Medulla oblongata (tissue), 1 donor: ENCODE measurements around the gene HTR1D.
"Not testable (repeated sequence)": the region's sequence is repeated elsewhere in the genome, so short reads cannot be mapped to it uniquely, and the experiment has no call there.

Source experiments
- DNase-seq: peaks from one replicate; pipeline ENCODE4 v3.0.0-alpha.2; 2015; ENCODE audit errors: extremely low spot score

Gene HTR1D

GRCh38 chr1:23216771-23217420, 406 bp downstream of the HTR1D start:
- DNase-seq: no peak

GRCh38 chr1:23215751-23216449, 1.4 kb downstream of the HTR1D start:
- no peak for DNase-seq

DNA sequence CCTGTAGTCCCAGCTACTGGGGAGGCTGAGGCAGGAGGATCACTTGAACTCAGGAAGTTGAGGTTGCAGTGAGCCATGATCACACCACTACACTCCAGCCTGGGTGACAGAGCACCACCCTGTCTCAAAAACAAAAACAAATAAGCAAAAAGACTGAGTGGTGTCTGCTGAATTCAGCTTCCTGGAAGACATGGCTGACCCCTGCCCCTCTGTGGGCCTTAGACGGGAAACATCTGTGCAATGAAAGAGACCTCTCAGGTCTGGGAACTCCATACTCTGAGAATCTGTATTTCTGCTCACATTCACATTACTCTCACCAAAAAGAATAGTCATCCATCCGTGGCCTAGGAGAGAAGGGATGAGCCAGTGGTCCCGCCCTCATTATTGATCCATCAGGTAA, 2.0 kb downstream of the HTR1D start:
- DNase-seq: no peak

DNA sequence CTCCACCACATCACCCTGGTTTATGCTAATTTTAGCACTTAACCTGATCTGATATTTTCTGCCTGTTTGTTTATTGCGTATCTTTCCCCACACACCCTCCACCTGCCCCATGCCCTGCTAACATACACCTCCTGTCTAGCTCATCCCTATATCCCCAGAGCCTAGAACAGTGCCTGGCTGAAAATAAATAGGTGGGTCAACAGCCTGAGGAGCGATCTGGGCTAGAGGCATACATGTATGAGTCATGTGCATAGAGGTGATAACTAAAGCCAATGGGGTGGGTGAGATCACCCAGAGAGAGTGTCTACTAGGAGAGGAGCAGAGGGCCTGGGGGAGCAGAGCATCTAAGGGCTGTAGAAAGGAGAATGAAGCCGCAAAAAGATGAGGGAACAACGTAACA, 2.7 kb downstream of the HTR1D start:
- DNase-seq: no peak

- no peak for DNase-seq
Measured at GRCh38 chr1:23211955-23212354, 5.3 kb downstream of the HTR1D start.

DNA sequence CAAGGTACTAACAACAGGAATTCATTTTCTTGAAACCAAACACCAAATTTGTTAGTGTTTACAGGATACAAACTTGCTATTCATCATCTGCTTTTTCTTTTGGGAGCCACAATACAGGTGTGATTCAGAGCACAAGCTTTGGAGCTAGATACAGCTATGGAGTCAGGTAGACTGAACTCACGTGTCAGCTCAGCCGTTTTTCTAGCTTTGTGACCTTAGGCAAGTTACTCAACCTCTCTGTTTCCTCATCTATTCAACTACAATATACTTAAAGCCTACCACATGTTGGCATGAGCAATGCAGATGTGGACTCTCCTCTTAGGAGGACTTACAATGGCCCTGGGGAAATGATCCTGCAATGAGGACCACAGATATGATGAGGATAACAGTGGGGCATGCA, 6.3 kb downstream of the HTR1D start:
- no peak for DNase-seq

DNA sequence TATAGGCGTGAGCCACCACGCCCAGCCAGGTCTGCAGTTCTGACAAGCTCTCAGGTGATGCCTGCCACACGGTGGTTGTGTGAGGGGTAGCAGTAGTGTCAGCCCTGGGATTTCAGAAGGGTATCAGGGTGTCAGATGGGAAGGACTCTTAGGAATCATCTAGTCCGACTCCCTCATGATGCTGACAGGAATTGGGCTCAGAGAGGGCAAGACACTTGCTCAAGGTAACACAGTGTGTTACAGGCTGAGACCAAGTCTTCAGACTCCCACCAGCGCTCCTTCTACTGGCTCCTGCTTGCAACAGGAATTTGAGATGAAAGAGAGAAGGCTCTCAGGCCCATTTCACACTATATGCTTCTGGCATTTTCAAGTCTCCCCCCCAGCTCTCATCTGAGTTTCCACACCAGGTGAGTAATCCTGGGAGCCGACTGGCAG, 6.9 kb downstream of the HTR1D start:
- no peak for DNase-seq

DNA sequence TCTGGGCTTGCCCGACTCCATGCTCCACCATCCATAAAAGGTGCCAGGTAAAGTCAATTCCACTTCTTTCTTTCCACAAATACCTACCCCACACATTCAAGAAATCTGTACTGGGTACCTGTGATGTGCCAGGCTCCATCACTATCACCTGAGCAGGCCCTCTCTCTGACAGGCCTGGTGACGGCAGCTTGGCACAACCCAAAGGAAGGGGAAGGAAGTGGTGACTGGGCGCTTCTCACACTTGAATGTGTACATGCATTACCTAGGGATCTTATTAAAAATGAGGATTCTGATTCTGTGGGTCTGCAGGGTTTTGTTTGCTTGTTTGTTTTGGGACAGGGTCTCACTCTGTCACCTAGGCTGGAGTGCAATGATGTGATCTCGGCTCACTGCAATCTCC, 7.5 kb downstream of the HTR1D start:
- no peak for DNase-seq

DNA sequence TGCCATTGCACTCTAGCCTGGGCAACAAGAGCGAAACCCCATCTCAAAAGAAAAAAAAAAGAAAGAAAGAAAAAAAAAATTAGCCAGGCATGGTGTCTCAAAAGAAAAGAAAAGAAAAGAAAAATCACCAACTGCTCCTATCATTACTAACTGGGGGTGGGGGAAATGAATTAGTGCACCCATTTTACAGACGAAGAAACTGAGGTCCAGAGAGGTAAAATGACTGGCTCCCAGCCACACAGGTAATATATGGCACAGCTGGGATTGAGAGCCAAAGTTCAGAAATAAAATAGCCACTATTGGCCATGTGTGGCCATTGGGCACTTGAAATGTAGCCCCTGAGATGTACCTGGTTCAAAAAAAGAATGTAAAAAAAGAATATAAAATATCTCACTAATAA, 8.8 kb downstream of the HTR1D start:
- no peak for DNase-seq

- DNase-seq: not testable (repeated sequence)
Measured at GRCh38 chr1:23207733-23208132, 9.6 kb downstream of the HTR1D start.

DNA sequence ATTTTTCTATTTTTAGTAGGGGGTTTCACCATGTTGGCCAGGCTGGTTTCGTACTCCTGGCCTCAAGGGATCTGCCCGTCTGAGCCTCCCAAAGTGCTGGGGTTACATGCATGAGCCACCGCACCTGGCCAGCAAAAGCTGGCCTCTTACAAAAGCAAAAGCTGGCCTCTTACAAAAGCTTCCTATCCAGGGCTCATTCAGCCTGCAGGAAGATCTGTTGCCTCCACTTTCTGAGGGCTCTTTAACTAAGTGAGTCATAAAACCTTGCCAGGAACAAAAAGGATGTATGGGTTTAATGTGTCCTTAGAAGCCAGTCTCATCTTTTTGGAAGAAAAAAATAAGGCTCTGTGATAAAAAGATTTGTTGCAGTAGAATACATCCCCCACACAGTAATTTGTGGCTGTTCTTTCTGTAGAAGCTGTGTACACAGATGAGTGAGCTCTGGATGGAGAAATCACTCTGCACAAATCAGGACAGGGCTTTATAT, 15.0 kb downstream of the HTR1D start:
- no peak for DNase-seq

GRCh38 chr1:23200883-23201282, 16.4 kb downstream of the HTR1D start:
- no peak for DNase-seq

- no peak for DNase-seq
Measured at GRCh38 chr1:23198373-23198772, 18.9 kb downstream of the HTR1D start.

DNA sequence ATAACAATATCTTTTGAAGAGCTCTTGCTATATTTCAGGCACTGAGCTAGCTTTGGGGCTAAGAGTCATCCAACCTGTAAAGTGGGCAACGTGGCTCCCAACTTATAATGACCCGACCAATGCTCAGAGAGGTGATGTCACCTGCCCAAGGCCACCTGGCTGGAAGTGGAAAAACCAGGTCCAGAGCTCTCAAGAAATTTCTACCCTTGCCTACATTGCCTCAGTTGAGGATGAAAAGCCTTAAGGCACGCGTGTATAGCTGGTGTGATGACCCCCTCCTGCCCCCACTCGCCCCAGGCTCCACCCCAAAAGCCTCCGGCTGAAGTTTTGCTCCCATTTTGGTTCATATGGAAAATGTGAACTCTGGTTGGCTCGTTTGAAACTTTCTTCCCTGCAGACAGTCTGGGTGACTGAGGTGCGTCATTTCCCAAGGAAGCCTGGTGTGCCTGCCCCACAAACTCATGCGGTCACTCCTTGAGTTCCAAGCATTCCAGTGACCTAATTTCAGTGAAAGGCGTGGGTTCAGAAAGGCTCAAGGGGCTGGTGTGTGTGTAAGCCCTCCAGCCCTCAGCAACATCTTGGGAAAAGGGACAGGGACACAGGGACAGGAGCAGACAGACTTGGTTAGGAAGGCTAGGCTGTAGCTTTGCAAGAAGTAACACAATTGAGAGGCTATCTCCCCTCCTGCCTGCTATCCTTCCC, 20.5 kb downstream of the HTR1D start:
- DNase-seq: no peak

DNA sequence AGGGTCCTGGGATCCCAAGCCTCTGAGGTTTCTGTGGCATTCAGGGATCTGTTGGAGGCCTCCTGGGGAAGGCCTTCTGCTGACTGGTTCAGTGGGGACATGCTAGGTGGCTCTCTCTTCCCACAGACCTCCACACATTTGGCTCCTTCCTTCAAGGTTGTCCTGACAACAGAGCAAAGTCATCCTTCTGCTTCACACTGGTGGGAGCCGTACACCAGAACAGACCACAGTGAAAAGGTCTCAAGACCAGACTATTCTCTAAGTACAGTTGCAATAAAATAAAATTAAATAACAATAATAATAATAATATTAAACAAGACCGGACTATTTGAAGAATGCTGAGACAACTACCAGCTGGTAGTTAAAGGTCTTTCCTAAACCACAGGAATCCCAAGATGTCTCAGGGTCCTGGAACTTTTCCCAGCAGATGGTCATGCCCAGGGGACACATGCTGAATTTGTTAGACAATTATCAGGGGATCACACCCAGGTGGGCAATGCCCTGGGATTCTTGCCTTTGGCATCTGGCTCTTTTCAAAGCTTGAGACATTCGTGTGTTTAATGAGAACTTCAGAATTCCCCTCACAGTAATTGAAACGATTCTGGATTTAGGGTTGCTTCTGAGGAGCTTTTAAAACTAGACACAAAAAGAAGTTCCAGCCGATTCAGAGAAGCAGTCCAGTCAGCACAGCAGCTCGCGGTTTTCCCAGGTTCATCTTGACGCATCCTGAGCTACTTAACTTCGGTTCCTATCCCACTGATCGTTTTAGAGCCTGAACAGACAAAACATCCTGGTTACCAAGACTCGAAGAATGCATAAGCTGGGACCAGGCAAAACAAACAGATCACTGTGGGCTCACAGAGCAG, 22.9 kb downstream of the HTR1D start:
- DNase-seq: no peak

GRCh38 chr1:23193391-23194118, 23.7 kb downstream of the HTR1D start:
- DNase-seq: no peak

DNA sequence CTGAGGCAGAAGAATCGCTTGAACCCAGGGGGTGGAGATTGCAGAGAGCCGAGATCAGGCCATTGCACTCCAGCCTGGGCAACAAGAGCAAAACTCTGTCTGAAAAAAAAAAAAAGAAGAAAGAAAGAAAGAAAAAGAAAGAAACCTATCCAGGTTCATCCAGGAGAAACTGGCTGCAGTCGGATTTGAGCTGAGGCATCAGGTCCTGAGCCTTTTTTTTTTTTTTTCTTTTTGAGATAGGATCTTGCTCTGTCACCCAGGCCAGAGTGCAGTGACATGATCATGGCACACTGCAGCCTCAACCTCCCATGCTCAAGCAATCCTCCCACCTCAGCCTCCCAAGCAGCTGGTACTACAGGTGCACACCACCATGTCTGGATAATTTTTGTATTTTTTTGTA, 26.1 kb downstream of the HTR1D start:
- no peak for DNase-seq

GRCh38 chr1:23188936-23189452, 28.3 kb downstream of the HTR1D start:
- DNase-seq: not testable (repeated sequence)

DNA sequence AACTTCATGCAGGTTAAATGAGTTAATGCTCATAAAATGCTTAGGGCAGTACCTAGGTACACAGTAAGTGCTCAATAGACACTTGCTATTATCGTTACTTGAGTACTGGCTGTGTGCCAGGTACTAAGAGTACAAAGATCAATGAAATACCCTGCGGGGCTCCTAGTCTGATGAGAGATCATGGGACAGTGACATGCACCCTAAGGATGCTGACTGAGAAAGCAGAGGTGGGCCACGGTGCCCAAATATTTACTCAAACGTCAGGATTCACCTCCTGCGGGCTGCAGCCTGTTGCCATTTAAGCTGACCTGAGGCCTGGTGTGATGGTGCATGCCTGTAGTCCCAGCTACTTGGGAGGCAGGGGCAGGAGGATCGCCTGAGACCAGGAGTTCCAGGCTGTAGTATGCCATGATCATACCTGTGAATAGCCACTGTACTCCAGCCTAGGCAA, 28.8 kb downstream of the HTR1D start:
- no peak for DNase-seq

GRCh38 chr1:23187637-23188036, 29.7 kb downstream of the HTR1D start:
- no peak for DNase-seq

- no peak for DNase-seq
Measured at GRCh38 chr1:23185381-23185780, 31.9 kb downstream of the HTR1D start.
